ENCODE measurements around the gene GOLGA1.

DNA sequence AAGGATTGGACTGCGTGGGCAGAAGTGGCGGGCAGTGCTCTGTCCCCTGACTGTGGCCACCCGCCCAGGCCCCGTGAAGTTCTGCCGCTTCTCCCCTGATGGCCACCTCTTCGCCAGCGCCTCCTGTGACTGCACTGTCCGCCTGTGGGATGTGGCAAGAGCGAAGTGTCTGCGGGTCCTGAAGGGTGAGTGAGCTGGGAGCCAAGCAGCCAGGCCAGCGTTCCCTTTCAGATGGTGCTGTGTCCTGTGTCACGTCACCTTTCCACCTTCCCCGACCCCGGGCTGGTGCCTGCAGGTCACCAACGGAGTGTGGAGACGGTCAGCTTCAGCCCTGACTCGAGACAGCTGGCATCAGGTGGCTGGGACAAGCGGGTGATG, 85.3 kb downstream of the GOLGA1 start:
- TF ChIP-seq REST (IDR thresholded peaks at IDR 0.05; ENCODE audit: insufficient read depth in 1 of 2, low read depth in 2 of 2, low read length in 2 of 2) (no peak), POLR2AphosphoS5 (IDR thresholded peaks at IDR 0.05; ENCODE audit: low read depth, low read length) (no peak), FOXP2 (optimal IDR thresholded peaks at IDR 0.05; ENCODE audit: borderline replicate concordance, extremely low read depth, extremely low read length, insufficient read depth) (no peak), SIN3A (IDR thresholded peaks at IDR 0.05; ENCODE audit: borderline replicate concordance, insufficient read depth, low read length) (no peak)
